ENCODE measurements around the gene NUP133.

DNA sequence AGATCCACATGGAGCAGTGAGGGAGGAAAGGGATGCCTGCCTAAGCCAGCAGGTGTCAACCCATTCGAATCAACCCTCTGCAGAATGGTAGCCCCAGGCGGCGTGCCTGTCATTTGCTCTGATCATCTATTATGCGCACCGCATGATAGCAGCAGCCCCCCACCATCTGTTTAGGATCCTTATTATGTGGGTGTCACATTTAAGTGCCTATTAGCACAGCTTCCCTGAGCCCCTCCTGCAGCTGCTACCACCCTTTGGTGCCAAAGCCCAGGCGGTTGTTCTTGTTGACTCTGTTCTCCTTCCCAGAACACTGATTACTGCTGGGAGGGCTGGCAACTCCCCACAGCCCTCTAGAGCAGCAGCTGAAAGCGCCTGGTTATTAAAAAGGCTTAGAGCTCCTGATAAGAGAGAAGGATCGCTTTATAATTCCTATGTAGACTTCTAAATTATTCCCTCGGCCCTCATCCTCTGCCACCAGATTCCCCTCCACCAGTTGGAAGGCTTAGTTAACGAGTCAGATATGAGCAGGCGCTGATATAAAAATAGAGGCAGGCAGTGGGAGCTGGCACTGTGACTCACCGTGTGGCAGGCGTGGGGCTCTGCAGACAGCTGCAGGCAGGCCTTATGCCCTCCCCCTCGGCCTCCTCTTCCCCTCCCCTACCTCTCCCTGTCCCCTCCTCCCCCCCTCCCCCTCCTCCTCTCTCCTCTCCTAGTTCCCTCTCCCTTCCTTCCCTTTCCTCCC lies 97.3 kb downstream of the NUP133 start:
- TF ChIP-seq POLR2A (IDR thresholded peaks at IDR 0.05; ENCODE audit: low read length) (no peak), GATA1 (IDR thresholded peaks at IDR 0.05; ENCODE audit: low read depth, low read length) (no peak)
